ENCODE results near the gene HNRNPLL. TPM values are rescaled to one million over a fixed set of nuclear protein-coding genes. Genes with fewer than 3 reads are reported as not detected.

The HNRNPLL gene
- polyA plus RNA-seq, 1 of the 3 experiments (the other 2 are of a cell fraction) = 24.4 TPM

DNA sequence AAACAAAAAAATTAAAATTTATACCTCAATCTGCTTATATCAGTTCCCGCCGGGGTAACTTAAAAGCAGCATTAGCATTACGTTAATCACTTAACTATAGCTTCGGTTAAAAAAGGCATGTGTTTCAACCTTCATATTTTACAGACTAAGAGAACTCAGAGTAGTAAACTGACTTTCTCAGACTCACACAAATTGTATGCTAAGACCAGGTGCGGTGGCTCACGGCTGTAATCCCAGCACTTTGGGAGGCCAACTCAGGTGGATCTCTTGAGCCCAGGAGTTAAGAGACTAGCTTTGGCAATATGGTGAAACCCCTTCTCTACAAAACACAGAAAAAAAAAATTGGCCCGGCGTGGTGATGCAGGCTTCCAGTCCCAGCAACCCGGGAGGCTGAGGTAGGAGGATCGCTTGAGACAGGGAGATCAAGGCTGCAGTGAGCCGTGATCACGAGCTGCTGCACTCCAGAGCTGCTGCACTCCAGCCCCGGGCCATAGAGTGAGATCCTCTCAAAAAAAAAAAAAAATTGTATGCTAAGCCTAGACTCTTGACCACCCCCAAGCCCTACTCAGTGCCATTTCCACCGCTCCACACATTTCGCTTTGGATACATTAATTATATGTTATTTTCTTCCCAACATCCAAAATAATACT, 2.4 kb downstream of the HNRNPLL start:
- peaks cover 61% of the 10 kb centered on the region for H4K20me1 ChIP-seq (ENCODE audit: insufficient read depth)
- peaks cover 72% of the 10 kb centered on the region for H3K79me2 ChIP-seq (ENCODE audit: insufficient read depth)
- peaks cover 16% of the 10 kb centered on the region for H3F3A ChIP-seq (replicated peaks; ENCODE audit: insufficient read depth)
- H3K9ac ChIP-seq = peak overlapping the region; percentile 95
- no peaks in the 10 kb centered on the region for H3K36me3 ChIP-seq (replicated peaks in 1 of 2; ENCODE audit: control insufficient read depth in 1 of 2, insufficient read depth in 2 of 2, low read length in 1 of 2)
- H3K27me3 ChIP-seq (ENCODE audit: insufficient read depth) = no peaks in the 10 kb centered on the region
- peak; percentile 49 for DNase-seq
- 0 out of 2 replicates have a peak overlapping the region, but pooled peaks have one; percentile 5 for H2AFZ ChIP-seq (ENCODE audit: low read depth)
- H3K27ac ChIP-seq (ENCODE audit: low read depth in 2 of 2, low read length in 1 of 2) = peak overlapping the region in 1 of 2 experiments; percentile 92; a peak in 2 of 4 replicates
- no peaks in the 10 kb centered on the region for H3K9me3 ChIP-seq
- peaks cover 9 to 19% of the 10 kb centered on the region in 2 experiments for H3K4me1 ChIP-seq (ENCODE audit: control insufficient read depth in 1 of 2, insufficient read depth in 2 of 2, low read depth in 1 of 2, low read length in 1 of 2)
- ChIA-PET CTCF (interaction anchor here (0.5 to 17.0 kb wide), 5 partner anchors 18 to 1516 kb away, joined by 3 to 308 read pairs (median 5); partner anchors contain the start of genes GPATCH11 and HEATR5B), POLR2A (interaction anchor here (0.7 to 8.2 kb wide), 2 partner anchors 102 to 151 kb away, joined by 3 to 65 read pairs; partner anchors contain the start of gene SRSF7)
- TF ChIP-seq MXI1 (IDR thresholded peaks at IDR 0.05; ENCODE audit: low read depth, low read length) (peak; percentile 16; the same call in 1 of the 2 replicates), SIN3A (IDR thresholded peaks at IDR 0.05; ENCODE audit: borderline replicate concordance, low read depth, low read length) (no peak), EP300 (IDR thresholded peaks at IDR 0.05; ENCODE audit: borderline replicate concordance in 1 of 2, low read depth in 1 of 2, low read length in 1 of 2) (0 out of 4 replicates have a peak, but pooled peaks of 1 of the 2 experiments have one; percentile 8), TCF12 (IDR thresholded peaks at IDR 0.05) (no peak)
- H3K4me3 ChIP-seq (ENCODE audit: low read depth in 2 of 2, low read length in 1 of 2) = peak overlapping the region; percentile 90 to 94
- peak overlapping the region; percentile 74 for H3K4me2 ChIP-seq
- WGBS (ENCODE audit: low lambda C conversion rate) = 43% methylated on average over 15 of the region's 15 CpGs
- no peaks in the 10 kb centered on the region for H3K9me2 ChIP-seq

DNA sequence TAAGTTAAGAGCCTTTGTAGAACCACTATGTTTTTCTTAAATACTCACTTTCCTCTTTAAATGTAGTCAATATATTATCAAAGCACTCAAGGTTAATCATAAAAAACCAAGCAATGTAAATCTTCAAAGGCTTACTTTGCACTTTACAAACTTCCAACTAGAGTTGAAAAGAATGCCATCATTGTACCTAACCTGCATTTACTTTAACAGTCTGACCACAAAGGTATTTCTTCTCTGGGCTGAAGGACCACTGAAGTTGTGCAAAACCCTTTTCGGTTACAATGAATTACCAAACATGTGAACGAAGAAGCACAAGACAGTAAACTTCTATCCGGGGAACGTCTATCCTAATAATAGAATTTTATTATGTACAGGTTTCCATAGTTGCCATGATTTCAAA, 3.0 kb downstream of the HNRNPLL start:
- 59% methylated on average over 4 of the region's 4 CpGs for WGBS (ENCODE audit: low lambda C conversion rate)
- H4K20me1 ChIP-seq (ENCODE audit: insufficient read depth) = peaks cover 65% of the 10 kb centered on the region
- peak overlapping the region; percentile 74 for H3K4me2 ChIP-seq
- POLR2A ChIA-PET = interaction anchor here (8.2 kb wide), 1 partner anchor 151 kb away, joined by 65 read pairs; the partner anchor contains the start of gene SRSF7
- H3K27me3 ChIP-seq (ENCODE audit: insufficient read depth) = no peaks in the 10 kb centered on the region
- no peaks in the 10 kb centered on the region for H3K9me3 ChIP-seq
- H3K9ac ChIP-seq = peak overlapping the region; percentile 95; the same call in 1 of the 2 replicates
- H3K4me1 ChIP-seq (ENCODE audit: control insufficient read depth in 1 of 2, insufficient read depth in 2 of 2, low read depth in 1 of 2, low read length in 1 of 2) = peaks cover 9 to 19% of the 10 kb centered on the region in 2 experiments
- H3K79me2 ChIP-seq (ENCODE audit: insufficient read depth) = peaks cover 79% of the 10 kb centered on the region
- no peak overlapping the region for H2AFZ ChIP-seq (ENCODE audit: low read depth)
- CTCF ChIA-PET = interaction anchor here (0.7 to 17.0 kb wide), 3 partner anchors 18 to 143 kb away, joined by 3 to 308 read pairs (median 47); no protein-coding TSS in a partner anchor
- no peaks in the 10 kb centered on the region for H3K36me3 ChIP-seq (replicated peaks in 1 of 2; ENCODE audit: control insufficient read depth in 1 of 2, insufficient read depth in 2 of 2, low read length in 1 of 2)
- no peaks in the 10 kb centered on the region for H3K9me2 ChIP-seq
- DNase-seq = no peak
- peak overlapping the region in 1 of 2 experiments; percentile 92; a peak in 1 of 4 replicates for H3K27ac ChIP-seq (ENCODE audit: low read depth in 2 of 2, low read length in 1 of 2)
- peaks cover 10% of the 10 kb centered on the region for H3F3A ChIP-seq (replicated peaks; ENCODE audit: insufficient read depth)
- peak overlapping the region; percentile 90 to 94; a peak in 3 of 4 replicates for H3K4me3 ChIP-seq (ENCODE audit: low read depth in 2 of 2, low read length in 1 of 2)
- TF ChIP-seq, protein P1, sequence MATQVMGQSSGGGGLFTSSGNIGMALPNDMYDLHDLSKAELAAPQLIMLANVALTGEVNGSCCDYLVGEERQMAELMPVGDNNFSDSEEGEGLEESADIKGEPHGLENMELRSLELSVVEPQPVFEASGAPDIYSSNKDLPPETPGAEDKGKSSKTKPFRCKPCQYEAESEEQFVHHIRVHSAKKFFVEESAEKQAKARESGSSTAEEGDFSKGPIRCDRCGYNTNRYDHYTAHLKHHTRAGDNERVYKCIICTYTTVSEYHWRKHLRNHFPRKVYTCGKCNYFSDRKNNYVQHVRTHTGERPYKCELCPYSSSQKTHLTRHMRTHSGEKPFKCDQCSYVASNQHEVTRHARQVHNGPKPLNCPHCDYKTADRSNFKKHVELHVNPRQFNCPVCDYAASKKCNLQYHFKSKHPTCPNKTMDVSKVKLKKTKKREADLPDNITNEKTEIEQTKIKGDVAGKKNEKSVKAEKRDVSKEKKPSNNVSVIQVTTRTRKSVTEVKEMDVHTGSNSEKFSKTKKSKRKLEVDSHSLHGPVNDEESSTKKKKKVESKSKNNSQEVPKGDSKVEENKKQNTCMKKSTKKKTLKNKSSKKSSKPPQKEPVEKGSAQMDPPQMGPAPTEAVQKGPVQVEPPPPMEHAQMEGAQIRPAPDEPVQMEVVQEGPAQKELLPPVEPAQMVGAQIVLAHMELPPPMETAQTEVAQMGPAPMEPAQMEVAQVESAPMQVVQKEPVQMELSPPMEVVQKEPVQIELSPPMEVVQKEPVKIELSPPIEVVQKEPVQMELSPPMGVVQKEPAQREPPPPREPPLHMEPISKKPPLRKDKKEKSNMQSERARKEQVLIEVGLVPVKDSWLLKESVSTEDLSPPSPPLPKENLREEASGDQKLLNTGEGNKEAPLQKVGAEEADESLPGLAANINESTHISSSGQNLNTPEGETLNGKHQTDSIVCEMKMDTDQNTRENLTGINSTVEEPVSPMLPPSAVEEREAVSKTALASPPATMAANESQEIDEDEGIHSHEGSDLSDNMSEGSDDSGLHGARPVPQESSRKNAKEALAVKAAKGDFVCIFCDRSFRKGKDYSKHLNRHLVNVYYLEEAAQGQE (IDR thresholded peaks at IDR 0.05; ENCODE audit: low read depth, low read length) = no peak
- TF ChIP-seq CHD2 (IDR thresholded peaks at IDR 0.05; ENCODE audit: low read length, partially characterized antibody) = no peak
- TF ChIP-seq TEAD4 (IDR thresholded peaks at IDR 0.05; ENCODE audit: borderline replicate concordance, insufficient read depth) = no peak
- TF ChIP-seq, protein P2, sequence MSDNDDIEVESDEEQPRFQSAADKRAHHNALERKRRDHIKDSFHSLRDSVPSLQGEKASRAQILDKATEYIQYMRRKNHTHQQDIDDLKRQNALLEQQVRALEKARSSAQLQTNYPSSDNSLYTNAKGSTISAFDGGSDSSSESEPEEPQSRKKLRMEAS (IDR thresholded peaks at IDR 0.05; ENCODE audit: low read depth) = no peak
- TF ChIP-seq ELF1 (IDR thresholded peaks at IDR 0.05) = no peak
- TF ChIP-seq SIN3A (IDR thresholded peaks at IDR 0.05; ENCODE audit: borderline replicate concordance, low read depth, low read length) = no peak
- TF ChIP-seq RCOR1 (IDR thresholded peaks at IDR 0.05; ENCODE audit: low read length) = no peak
- TF ChIP-seq RFX5 (IDR thresholded peaks at IDR 0.05; ENCODE audit: low read length) = no peak
- TF ChIP-seq, protein P3, sequence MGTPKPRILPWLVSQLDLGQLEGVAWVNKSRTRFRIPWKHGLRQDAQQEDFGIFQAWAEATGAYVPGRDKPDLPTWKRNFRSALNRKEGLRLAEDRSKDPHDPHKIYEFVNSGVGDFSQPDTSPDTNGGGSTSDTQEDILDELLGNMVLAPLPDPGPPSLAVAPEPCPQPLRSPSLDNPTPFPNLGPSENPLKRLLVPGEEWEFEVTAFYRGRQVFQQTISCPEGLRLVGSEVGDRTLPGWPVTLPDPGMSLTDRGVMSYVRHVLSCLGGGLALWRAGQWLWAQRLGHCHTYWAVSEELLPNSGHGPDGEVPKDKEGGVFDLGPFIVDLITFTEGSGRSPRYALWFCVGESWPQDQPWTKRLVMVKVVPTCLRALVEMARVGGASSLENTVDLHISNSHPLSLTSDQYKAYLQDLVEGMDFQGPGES (IDR thresholded peaks at IDR 0.05; ENCODE audit: low read depth, low read length) = no peak
- TF ChIP-seq, protein P4, sequence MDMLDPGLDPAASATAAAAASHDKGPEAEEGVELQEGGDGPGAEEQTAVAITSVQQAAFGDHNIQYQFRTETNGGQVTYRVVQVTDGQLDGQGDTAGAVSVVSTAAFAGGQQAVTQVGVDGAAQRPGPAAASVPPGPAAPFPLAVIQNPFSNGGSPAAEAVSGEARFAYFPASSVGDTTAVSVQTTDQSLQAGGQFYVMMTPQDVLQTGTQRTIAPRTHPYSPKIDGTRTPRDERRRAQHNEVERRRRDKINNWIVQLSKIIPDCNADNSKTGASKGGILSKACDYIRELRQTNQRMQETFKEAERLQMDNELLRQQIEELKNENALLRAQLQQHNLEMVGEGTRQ (IDR thresholded peaks at IDR 0.05; ENCODE audit: borderline replicate concordance, low read depth, low read length) = no peak
- no peak for TF ChIP-seq YY1 (IDR thresholded peaks at IDR 0.05; ENCODE audit: low read depth)
- no peak for TF ChIP-seq RAD21 (IDR thresholded peaks at IDR 0.05; ENCODE audit: low read length)
- TF ChIP-seq SMC3 (IDR thresholded peaks at IDR 0.05; ENCODE audit: low read depth, low read length) = no peak
- TF ChIP-seq MEF2A (IDR thresholded peaks at IDR 0.05; ENCODE audit: borderline replicate concordance, low read depth) = no peak
- no peak for TF ChIP-seq FOXM1 (IDR thresholded peaks at IDR 0.05; ENCODE audit: low read depth)
- TF ChIP-seq, protein P5, sequence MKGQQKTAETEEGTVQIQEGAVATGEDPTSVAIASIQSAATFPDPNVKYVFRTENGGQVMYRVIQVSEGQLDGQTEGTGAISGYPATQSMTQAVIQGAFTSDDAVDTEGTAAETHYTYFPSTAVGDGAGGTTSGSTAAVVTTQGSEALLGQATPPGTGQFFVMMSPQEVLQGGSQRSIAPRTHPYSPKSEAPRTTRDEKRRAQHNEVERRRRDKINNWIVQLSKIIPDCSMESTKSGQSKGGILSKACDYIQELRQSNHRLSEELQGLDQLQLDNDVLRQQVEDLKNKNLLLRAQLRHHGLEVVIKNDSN (IDR thresholded peaks at IDR 0.05; ENCODE audit: borderline replicate concordance, low read depth) = no peak
- TF ChIP-seq RXRA (IDR thresholded peaks at IDR 0.05; ENCODE audit: borderline replicate concordance, low read depth) = no peak

All from SK-N-SH (cell line).